IPS-18a (cell line): ENCODE results near the gene MAP3K21.

Experiments used
- H3K27ac ChIP-seq: one replicate; pipeline ENCODE4 v1.5.1; 2013; ENCODE audit warnings: low read length
- H3K27me3 ChIP-seq: one replicate; pipeline ENCODE4 v1.6.1; 2013; ENCODE audit warnings: mild to moderate bottlenecking, low read length; ENCODE audit not compliant: control insufficient read depth, insufficient read depth
- H3K36me3 ChIP-seq: one replicate; pipeline ENCODE4 v1.6.1; 2013; ENCODE audit warnings: low read depth, low read length; ENCODE audit not compliant: control insufficient read depth
- H3K4me1 ChIP-seq: one replicate; pipeline ENCODE4 v1.6.1; 2013; ENCODE audit warnings: low read depth, low read length; ENCODE audit not compliant: control insufficient read depth
- H3K4me3 ChIP-seq: one replicate; pipeline ENCODE4 v1.5.1; 2013; ENCODE audit warnings: low read length
- H3K9ac ChIP-seq: one replicate; pipeline ENCODE4 v1.6.1; 2013; ENCODE audit warnings: mild to moderate bottlenecking, low read length, moderate library complexity
- H3K9me3 ChIP-seq: one replicate; pipeline ENCODE4 v1.6.1; 2013; ENCODE audit warnings: low read depth, low read length; ENCODE audit not compliant: control insufficient read depth

The MAP3K21 gene

DNA sequence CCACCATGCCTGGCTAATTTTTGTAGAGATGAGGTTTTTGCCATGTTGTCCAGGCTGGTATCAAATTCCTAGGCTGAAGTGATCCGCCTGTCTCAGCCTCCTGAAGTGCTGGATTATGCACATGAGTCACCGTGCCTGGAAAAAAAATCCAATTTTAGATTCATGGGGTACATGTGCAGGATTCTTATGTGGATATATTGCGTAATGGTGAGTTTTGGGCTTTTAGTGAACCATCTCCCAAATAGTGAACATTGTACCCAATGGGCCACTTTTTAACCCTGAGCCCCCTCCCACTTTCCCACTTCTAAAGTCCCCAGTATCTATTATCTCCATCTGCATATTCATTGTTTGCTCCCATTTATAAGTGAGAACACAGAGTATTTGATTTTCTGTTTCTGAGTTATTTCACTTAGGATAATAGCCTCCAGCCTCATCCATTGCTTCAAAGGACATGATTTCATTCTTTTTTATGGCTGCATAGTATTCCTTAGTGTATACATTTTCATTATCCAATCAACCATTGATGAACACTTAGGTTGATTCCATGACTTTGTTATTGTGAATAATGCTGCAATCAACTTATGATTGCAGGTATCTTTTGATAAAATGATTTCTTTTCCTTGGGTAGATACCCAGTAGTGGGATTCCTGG is 104.4 kb downstream of the MAP3K21 start:
- no peaks in the 10 kb centered on the region for H3K27me3 ChIP-seq
- H3K27ac ChIP-seq: no peak overlapping the region
- H3K9ac ChIP-seq: no peak overlapping the region
- H3K9me3 ChIP-seq: no peaks in the 10 kb centered on the region
- H3K4me3 ChIP-seq: no peak overlapping the region
- no peaks in the 10 kb centered on the region for H3K36me3 ChIP-seq
- H3K4me1 ChIP-seq: no peaks in the 10 kb centered on the region

DNA sequence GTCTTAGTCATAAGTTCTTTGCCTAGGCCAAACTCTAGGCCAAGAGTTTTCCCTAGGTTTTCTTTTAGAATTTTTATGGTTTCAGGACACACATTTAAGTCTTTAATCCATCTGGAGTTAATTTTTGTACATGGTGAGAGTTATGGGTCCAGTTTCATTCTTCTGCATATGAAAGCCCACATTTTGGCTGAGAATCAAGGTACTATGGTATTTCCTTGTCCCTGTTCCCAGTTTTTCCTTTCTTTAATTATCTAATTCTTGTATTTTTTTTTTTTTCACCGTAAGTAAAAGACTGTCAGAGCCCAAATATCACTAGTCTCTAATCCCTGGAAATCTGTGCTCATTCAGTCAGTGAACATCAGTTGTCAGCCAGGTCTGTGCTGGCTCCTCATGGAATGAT is 105.4 kb downstream of the MAP3K21 start:
- no peak overlapping the region for H3K27ac ChIP-seq
- no peaks in the 10 kb centered on the region for H3K9me3 ChIP-seq
- H3K36me3 ChIP-seq: no peaks in the 10 kb centered on the region
- no peaks in the 10 kb centered on the region for H3K4me1 ChIP-seq
- no peak overlapping the region for H3K4me3 ChIP-seq
- no peak overlapping the region for H3K9ac ChIP-seq
- no peaks in the 10 kb centered on the region for H3K27me3 ChIP-seq

DNA sequence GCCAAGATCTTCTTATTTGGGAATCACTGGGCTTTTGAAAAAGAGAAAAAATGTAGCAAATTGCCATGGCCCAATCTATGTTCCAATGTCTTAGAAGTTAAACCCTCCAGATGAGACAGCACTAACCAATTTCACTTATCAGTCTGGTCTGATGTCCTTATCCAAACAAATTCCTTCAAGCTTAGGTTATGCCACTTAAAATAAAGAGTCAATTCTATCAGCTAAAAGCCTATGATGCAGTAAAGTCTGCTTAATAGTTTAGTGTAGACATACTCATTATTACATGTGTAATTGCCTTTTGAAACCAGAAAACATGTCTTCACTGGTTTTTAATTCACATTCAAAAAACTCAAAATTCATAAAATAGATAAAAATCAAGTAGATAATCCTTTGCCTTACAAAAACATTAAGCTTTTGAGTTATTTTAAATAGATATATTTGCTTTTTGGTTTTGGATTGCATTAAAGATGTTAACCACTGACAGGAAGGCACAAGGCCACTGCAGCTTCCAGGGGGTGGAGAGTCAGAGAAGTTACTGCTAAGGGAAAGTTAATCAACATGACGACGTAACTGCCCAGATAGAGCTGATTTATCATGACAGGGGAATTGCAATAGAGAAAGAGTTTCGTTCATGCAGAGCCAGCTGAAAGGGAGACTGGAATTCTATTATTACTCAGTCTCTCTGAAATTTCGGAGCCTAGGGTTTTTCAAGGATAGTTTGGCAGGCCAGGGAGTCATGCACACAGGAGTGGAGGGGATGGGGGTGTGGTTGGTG is 106.1 kb downstream of the MAP3K21 start:
- Histone ChIP-seq H3K9ac (no peak overlapping the region), H3K36me3 (no peaks in the 10 kb centered on the region), H3K27me3 (no peaks in the 10 kb centered on the region), H3K27ac (no peak overlapping the region), H3K4me1 (no peaks in the 10 kb centered on the region), H3K9me3 (no peaks in the 10 kb centered on the region), H3K4me3 (no peak overlapping the region)
